GM21619 (cell line): ENCODE data around the gene FAM53C.

Experiments used
- ATAC-seq: cut with Tn5 transposase; IDR thresholded peaks from one replicate; pipeline ENCODE4 v1.9.1; 2021; ENCODE audit not compliant: unreplicated experiment

FAM53C gene

DNA sequence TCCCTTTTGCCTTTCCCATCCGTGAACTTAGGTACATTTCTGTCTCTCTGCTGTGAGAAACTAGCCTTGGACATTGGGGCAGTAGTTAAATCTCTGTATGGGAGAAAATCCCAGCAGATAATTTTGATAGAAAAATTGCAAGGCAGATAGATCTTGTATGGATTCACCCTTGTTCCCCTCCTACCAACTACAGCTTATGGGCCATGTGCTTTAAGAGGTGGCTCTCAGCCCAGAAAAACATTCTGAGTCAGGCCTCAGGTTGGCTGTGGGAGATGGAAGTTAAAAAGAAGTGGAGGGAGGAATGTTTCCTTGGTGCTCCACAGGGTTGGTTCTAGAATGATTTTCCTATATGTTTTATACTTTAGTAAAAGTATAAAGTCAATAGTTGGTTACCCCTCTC is 13.0 kb downstream of the FAM53C start:
- ATAC-seq: no peak

DNA sequence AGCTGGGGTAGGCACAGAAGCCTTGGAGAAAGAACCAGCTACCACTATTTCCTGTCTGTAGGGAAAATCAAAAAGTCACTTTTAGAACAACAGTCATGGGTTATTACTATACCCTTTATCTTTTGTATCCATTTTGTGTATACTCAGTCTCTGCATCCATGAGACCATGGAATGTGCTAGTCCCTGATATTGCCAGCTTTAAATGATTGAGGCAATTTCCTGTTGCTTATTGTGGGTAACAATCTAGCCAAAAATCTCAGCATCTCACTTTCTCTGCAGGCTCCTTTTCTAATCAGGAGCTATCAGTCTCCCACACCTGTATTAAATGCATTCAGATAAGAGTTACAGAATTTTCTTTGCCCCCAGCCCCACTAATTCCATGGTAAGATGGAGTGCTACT is 13.5 kb downstream of the FAM53C start:
- no peak for ATAC-seq

- peak; percentile 52 for ATAC-seq
Measured at GRCh38 chr5:138352071-138352721, 14.1 kb downstream of the FAM53C start, which contains the start of gene KDM3B. TSS of gene KDM3B (plus strand) at chr5:138352685. CDS start at chr5:138352796, 111 bp downstream.

DNA sequence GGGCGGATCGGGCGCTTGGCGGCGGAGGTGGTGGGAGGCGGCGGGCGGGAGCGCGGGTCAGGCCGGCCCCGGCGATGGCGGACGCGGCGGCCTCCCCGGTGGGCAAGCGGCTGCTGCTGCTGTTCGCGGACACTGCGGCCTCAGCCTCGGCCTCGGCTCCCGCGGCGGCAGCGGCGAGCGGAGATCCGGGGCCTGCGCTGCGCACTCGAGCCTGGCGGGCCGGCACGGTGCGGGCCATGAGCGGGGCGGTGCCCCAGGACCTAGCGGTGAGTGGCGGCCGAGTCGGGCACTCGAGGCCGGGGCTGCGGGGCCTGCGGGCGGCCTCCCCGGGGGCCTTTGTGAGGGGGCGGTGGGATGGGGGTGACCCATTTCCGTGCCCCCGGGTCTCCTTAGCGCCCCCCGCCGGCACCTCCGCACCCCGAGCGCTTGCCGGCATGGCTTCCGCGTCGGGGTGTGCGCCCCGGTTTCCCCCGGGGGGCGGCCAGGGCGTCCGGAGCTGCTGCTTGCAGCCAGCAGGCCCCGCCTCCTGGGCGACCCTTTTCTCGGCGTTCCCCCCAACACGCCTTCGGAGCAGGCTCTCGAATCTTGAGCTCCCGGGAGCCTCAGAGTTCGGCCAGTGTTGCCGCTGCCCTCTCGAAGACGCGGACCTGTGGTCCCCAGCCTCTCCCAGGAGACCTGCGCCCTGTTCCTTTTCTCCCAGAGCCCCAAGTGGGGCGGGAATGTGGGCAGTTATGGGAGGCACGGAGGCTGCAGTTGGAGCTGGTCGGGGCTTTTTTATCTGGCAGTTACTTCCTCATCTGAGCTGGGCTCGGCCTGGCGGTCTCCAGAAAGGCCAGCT is 14.9 kb downstream of the FAM53C start:
- peak; percentile 43 for ATAC-seq

DNA sequence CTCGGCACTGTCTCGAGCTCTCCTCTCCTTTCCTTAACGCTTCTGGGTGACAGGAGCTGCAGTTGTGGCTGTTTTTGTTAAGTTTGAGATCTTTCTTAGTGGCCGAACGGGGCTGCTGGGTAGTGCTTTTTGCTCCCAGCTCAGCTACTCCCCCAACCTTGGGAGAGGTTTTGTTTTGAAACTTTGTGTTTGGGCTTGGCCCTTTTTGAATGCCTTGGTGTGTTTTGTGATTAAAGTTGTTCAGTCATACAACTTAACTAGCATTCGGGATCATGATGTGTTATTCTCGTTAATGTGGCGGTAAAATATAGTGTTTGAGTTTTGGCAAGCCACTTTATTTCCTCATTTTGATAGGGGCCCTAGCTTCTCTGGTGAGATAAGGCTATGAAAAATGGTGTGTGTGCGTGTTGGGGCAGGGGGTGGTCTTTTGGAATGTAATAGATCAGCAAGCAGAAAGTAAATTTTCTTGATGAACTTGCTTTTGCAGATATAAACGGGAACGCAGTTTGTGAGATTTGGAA is 15.6 kb downstream of the FAM53C start:
- ATAC-seq: no peak

DNA sequence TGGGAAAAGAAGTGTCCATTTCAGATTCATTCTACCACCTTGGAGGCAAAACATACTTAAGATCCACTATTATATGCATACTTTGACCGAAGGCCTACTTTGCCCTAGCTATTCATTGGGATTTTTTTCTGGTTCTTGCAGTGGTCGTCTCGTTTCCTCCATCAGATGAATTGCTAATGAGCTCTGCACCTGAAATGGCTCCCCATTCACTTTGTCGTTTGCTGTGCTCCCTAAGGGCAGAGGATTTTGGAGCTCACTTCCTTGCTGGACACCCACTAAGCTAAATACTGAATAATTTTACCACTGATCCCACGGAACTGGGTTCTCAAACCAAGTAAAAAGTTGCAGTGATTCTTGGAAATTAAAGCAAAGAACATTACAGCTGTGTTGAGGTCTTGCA is 16.3 kb downstream of the FAM53C start:
- ATAC-seq: no peak

DNA sequence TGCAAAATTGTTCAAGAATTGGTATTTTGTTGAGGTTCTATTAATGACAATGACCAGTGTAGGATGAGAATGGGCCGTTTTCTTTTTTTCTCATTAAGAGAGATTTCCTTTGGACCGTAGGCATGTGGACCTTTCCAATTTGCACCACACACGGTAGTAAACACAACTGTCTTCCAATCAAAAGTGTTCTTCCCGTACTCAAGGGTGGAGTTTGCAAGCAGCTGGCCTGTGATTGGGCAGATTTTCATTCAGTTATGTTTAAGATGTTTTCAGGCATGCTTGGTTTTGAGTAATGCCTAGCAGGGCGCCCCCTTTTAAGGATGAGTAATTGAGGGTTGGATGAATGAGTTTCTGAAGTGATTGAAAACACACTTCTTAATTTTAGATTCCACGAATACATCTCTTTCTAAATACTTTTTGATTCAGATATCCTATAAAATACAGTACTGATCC is 16.9 kb downstream of the FAM53C start:
- peak; percentile 38 for ATAC-seq

DNA sequence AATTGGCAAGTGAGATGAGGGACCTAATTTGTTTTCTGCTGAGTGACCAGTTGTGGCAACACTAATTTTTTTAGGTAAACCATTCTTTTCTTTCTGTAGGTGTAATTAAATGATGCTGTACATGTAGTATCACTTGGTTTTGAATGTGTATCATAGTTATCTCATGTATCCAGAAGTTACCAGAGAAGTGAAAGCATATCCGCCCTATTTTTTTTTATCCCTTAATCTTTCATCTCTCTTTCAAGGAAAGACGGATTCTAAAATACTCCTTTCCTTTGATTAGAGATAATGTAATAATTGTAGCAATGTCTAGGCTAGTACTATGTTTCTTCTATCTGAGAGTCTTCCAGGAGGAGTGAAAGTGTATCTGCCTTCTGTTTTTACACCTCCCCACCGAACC is 21.6 kb downstream of the FAM53C start:
- ATAC-seq: no peak

GRCh38 chr5:138360941-138361452 is 22.9 kb downstream of the FAM53C start:
- ATAC-seq: no peak

DNA sequence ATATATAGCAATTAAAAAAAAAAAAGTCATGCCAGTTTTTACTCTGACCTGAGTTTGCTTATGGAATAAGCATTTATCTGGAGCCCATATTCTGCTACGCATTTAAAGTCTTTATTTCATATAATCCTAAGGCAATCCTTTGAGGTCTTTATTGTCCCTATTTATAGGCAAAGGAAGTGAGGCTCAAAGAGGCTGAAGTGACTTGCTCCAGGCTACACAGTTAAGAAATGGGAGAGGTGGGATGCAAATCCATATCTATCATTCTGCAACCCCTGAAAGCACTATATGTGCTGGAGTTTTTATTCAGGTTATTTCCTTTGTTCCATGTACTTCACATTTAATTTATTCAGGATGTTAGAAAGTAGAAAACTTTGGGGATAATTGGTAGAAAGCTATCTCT is 26.5 kb downstream of the FAM53C start:
- no peak for ATAC-seq

- ATAC-seq: no peak
Measured at GRCh38 chr5:138366632-138367382, 28.7 kb downstream of the FAM53C start.

GRCh38 chr5:138369261-138369660 is 31.2 kb downstream of the FAM53C start:
- no peak for ATAC-seq

DNA sequence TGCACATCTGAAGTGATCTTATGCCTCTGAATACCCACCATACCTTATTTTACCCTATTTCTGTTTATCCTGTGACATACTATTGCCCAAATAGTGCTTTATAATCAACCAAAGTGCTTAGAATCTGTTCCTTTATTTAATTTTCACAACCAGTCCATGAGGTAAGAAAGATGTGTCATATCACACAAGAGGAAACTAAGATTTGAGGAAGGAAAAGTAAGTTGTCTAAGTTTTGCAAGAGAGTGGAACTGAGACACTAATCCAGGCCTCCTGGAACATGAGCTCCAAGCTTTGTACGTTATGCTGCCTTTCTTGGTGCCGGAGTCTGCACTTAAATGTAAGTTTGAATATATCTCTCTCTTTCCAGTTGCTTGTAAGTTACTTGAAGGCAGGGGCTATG is 31.6 kb downstream of the FAM53C start:
- no peak for ATAC-seq

- no peak for ATAC-seq
Measured at GRCh38 chr5:138370537-138370936, 32.5 kb downstream of the FAM53C start.

- no peak for ATAC-seq
Measured at GRCh38 chr5:138371454-138371853, 33.4 kb downstream of the FAM53C start.

- peak; percentile 67 for ATAC-seq
Measured at GRCh38 chr5:138372225-138372624, 34.2 kb downstream of the FAM53C start.

GRCh38 chr5:138372653-138373052 is 34.6 kb downstream of the FAM53C start:
- ATAC-seq: no peak

GRCh38 chr5:138382347-138382746 is 44.3 kb downstream of the FAM53C start:
- no peak for ATAC-seq

DNA sequence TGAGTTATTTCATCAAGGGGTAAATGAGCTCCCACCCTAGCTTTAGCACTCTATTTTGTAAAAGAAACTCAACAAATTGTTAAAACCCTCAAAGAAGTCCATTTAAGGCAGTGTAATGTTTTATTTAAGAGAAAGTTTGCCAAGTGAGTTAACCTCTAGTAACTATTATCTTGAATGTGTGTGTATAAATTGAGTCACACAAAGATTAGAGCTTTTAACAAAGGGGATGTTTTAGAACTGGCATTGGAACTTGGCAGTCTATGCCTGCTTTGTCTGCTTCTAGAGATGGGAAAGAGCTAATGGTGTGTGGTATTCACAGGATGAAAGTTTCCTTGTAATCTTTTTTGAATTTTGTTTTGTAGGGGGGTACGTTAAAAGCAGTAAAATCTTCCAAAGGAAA is 47.6 kb downstream of the FAM53C start:
- ATAC-seq: no peak

DNA sequence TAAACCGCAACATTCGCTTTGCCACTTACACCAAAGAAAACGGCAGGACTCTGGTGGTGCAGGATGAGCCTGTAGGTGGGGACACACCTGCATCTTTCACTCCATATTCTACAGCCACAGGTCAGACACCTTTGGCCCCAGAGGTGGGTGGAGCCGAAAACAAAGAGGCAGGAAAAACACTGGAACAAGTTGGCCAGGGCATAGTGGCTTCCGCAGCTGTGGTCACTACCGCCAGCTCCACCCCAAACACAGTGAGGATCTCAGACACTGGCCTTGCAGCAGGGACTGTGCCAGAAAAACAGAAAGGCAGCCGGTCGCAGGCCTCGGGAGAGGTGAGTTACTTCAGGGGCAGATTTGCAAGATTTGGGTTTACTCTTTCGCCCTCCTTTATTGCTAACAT is 48.2 kb downstream of the FAM53C start:
- no peak for ATAC-seq

GRCh38 chr5:138389332-138389731 is 51.3 kb downstream of the FAM53C start:
- ATAC-seq: no peak
